Kidney epithelial cell (primary cell): Measurements from ENCODE around the gene PDGFRB. TPM values are rescaled to one million over a fixed set of nuclear protein-coding genes. Genes with fewer than 3 reads are reported as not detected.

Experiments used
- DNase-seq: peaks from one replicate; pipeline ENCODE4 v3.0.0-alpha.2; 2010; ENCODE audit warnings: low read depth
- H3K27me3 ChIP-seq: 2 replicates; pipeline ENCODE4 v1.6.0; 2011; ENCODE audit warnings: low read length; ENCODE audit not compliant: control insufficient read depth, insufficient read depth
- H3K36me3 ChIP-seq: 2 replicates; pipeline ENCODE4 v1.5.1; 2011; ENCODE audit warnings: low read length; ENCODE audit not compliant: control insufficient read depth, insufficient read depth
- H3K4me3 ChIP-seq: 2 replicates; pipeline ENCODE4 v1.5.1; 2011; ENCODE audit warnings: low read depth, mild to moderate bottlenecking, control low read depth, low read length
- total RNA-seq: library from RNA; depleted of rRNA; stranded (reverse); fragments of >200 nt; gene quantifications from 2 replicates; pipeline ENCODE4 v1.2.3, GENCODE V29; 2015
- TF ChIP-seq, protein P1 (sequence below): IDR thresholded peaks from 2 replicates; pipeline ENCODE4 v1.5.1; 2011; ENCODE audit warnings: mild to moderate bottlenecking, moderate library complexity, low read length, control low read depth, inconsistent platforms; ENCODE audit not compliant: insufficient read depth, poor library complexity, severe bottlenecking

The PDGFRB gene
- total RNA-seq, 1 donor from 2014 or later, result 18.3 TPM

DNA sequence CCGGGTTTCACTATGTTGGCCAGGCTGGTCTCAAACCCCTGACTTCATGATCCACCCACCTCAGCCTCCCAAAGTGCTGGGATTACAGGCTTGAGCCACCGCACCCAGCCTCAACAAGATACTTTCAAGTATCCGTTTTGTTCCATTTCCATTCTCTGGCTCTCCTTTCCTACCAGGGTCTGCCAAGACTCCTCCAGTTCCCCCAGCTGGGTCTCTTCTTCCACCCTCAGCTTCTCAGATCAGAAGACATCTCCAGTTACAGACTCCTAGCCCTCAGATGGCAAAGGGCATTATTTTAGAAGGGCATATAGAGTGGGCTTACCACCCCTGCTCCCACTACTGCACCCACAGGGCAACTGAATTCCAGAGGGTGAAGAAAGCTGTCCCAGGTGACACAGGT is 1.5 kb upstream of the PDGFRB start:
- Histone ChIP-seq H3K4me3 (no peak overlapping the region), H3K36me3 (no peaks in the 10 kb centered on the region), H3K27me3 (no peaks in the 10 kb centered on the region)
- no peak for DNase-seq
- TF ChIP-seq, protein P1, sequence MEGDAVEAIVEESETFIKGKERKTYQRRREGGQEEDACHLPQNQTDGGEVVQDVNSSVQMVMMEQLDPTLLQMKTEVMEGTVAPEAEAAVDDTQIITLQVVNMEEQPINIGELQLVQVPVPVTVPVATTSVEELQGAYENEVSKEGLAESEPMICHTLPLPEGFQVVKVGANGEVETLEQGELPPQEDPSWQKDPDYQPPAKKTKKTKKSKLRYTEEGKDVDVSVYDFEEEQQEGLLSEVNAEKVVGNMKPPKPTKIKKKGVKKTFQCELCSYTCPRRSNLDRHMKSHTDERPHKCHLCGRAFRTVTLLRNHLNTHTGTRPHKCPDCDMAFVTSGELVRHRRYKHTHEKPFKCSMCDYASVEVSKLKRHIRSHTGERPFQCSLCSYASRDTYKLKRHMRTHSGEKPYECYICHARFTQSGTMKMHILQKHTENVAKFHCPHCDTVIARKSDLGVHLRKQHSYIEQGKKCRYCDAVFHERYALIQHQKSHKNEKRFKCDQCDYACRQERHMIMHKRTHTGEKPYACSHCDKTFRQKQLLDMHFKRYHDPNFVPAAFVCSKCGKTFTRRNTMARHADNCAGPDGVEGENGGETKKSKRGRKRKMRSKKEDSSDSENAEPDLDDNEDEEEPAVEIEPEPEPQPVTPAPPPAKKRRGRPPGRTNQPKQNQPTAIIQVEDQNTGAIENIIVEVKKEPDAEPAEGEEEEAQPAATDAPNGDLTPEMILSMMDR, result no peak

DNA sequence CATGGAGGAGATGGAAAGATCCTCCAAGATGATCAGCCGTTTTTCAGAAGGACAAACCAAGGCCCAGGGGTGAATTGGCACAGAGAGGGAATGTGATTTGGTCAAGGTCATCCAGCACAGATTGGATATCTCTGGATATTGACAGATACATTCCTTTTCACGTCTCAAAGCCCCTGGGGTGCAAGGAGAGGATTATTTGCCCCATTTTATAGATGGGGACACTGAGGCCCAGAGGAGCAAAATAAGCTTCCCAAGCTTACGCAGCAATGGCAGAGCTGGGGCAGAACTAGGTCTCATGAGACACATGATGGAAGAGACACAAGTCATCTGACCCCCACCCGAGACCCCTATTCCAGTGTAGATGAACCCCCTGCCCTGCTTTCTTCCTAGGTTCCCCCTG is 895 bp upstream of the PDGFRB start:
- TF ChIP-seq, protein P1, result no peak
- H3K27me3 ChIP-seq, result no peaks in the 10 kb centered on the region
- H3K36me3 ChIP-seq, result no peaks in the 10 kb centered on the region
- no peak for DNase-seq
- H3K4me3 ChIP-seq, result no peak overlapping the region

DNA sequence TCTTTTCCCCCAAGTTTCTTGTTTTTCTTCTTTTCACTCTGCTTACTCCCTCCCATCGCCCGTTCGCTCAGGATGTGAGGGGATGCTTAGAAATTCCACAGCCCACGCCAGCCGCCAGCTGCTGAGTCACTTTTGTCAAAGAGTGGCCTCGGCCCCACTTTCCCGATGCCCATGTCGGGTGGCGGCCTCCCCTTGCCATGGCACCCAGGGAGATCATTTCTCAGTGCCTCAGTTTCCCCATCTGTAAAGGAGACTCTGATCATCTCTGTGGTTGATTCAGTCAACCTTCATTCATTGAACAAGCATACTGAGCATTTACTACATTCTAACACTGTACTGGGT is 353 bp upstream of the PDGFRB start:
- Histone ChIP-seq H3K36me3 (no peaks in the 10 kb centered on the region), H3K4me3 (peak overlapping the region; percentile 32), H3K27me3 (no peaks in the 10 kb centered on the region)
- TF ChIP-seq, protein P1, result no peak
- no peak for DNase-seq

DNA sequence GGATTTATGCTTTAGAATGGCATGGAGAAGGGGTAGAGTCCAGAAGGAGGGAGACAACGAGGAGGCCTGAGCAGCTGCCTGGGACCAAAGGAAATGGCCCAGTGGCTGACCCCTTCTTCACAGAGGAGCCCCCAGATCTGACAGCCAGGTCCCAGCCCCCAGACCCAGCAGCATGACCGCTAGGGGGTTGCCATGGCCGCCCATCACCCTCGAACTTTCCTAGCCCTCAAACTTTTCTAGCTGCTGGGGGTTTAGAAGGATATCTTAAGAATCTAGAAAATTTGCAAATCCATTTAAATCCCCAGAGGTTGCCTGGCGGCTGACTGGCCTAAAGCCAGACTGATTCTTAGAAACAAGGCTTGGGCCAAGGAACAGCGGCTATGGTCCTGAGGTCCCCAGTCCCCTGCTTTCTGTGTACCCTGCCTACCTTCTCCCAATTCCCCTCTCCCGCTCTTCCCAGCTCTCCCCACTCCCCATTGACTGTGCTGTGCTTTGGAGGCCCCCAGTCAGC is 972 bp downstream of the PDGFRB start:
- Histone ChIP-seq H3K27me3 (no peaks in the 10 kb centered on the region), H3K4me3 (peak overlapping the region; percentile 1), H3K36me3 (no peaks in the 10 kb centered on the region)
- no peak for DNase-seq
- TF ChIP-seq, protein P1, result no peak

DNA sequence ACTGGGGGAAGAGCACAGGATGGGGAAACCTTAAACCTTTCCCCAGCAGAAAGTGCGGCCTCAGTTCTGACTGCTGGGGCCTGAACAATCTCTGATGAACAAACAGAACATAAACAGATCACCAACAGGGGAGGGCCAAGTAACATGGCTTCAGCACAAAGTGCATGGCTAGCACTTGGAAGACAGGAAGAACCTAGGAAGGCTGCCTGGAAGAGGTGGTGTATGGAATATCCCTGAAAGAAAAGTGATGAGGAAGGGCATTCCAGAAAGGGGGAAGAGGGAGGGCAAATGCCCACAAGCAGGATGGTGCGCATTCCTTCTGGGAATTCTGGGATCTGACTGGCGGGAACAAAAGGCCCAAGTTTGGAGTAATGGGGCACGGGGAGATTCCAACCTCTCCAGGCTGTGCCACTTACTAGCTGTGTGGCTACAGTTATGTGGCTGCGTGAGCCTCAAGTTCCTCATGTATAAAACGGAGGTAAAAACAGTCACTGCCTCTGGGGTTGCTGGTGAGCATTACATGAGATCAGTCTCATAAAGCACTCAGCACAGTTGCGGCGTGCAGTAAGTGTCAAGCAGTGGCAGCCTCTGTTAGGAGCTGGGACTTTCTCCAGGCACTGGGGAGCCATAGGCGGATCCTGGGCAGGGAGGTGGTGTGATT is 1.6 kb downstream of the PDGFRB start:
- H3K27me3 ChIP-seq, result no peaks in the 10 kb centered on the region
- TF ChIP-seq, protein P1, result no peak
- H3K36me3 ChIP-seq, result no peaks in the 10 kb centered on the region
- peak overlapping the region; percentile 1 for H3K4me3 ChIP-seq
- DNase-seq, result no peak

DNA sequence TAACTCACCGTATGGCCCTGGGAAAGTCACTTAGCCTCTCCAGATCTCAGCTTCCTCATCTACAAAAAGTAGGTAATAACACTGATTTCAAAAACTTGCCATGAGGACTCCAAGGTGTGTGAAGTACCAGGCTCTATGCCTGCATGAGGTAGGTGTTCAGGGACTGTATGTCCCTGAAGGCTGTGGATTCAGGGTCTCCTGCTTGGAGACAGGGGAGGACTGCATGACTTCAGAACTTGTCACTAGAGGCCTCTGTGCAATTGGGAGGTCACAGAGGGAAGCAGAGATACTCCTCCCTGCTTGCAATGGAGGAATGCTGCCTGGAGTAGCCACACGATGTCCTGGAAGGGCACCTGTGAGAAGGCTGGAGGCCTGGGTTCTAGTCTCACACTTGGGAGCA is 2.2 kb downstream of the PDGFRB start:
- H3K27me3 ChIP-seq, result no peaks in the 10 kb centered on the region
- H3K4me3 ChIP-seq, result no peak overlapping the region
- H3K36me3 ChIP-seq, result no peaks in the 10 kb centered on the region
- DNase-seq, result no peak
- TF ChIP-seq, protein P1, result no peak
